Trophoblast cell (in vitro differentiated cells and primary cell): ENCODE measurements around the gene EXOSC2.

Source experiments
- DNase-seq, 2 donors: peaks; one replicate each; pipeline ENCODE4 v3.0.0-alpha.2; 2016
- H2AFZ ChIP-seq: 2 replicates; pipeline ENCODE4 v1.6.1; 2013; ENCODE audit warnings: low read length, moderate library complexity, mild to moderate bottlenecking; ENCODE audit not compliant: insufficient read depth, poor library complexity
- H2AK5ac ChIP-seq: 2 replicates; pipeline ENCODE4 v1.6.1; 2013; ENCODE audit warnings: mild to moderate bottlenecking, low read length
- H2BK120ac ChIP-seq: 2 replicates; pipeline ENCODE4 v1.6.1; 2013; ENCODE audit warnings: low read length, mild to moderate bottlenecking, moderate library complexity; ENCODE audit not compliant: insufficient read depth, poor library complexity
- H2BK12ac ChIP-seq: 2 replicates; pipeline ENCODE4 v1.6.1; 2013; ENCODE audit warnings: mild to moderate bottlenecking, low read length, moderate library complexity
- H2BK5ac ChIP-seq: 2 replicates; pipeline ENCODE4 v1.6.1; 2013; ENCODE audit warnings: low read length, low read depth, moderate library complexity, mild to moderate bottlenecking; ENCODE audit not compliant: poor library complexity
- H3K14ac ChIP-seq: 2 replicates; pipeline ENCODE4 v1.6.1; 2013; ENCODE audit warnings: mild to moderate bottlenecking, low read length
- H3K18ac ChIP-seq: 2 replicates; pipeline ENCODE4 v1.6.1; 2013; ENCODE audit warnings: mild to moderate bottlenecking, low read length
- H3K23ac ChIP-seq: 2 replicates; pipeline ENCODE4 v1.6.1; 2013; ENCODE audit warnings: low read length
- H3K27ac ChIP-seq: 2 replicates; pipeline ENCODE4 v1.5.1; 2013; ENCODE audit warnings: low read depth, mild to moderate bottlenecking, inconsistent platforms, low read length, moderate library complexity
- H3K27me3 ChIP-seq: 2 replicates; pipeline ENCODE4 v1.6.1; 2013; ENCODE audit warnings: inconsistent platforms, mild to moderate bottlenecking, low read length, moderate library complexity; ENCODE audit not compliant: insufficient read depth
- H3K36me3 ChIP-seq, 2 experiments: 1 replicate in 1 of 2; 2 replicates in 1 of 2; pipeline ENCODE4 v1.6.1; 2013; ENCODE audit warnings: low read length in 2 of 2, mild to moderate bottlenecking in 2 of 2, moderate library complexity in 1 of 2; ENCODE audit not compliant: insufficient read depth in 2 of 2, control insufficient read depth in 1 of 2
- H3K4ac ChIP-seq: 2 replicates; pipeline ENCODE4 v1.6.1; 2013; ENCODE audit warnings: low read depth, mild to moderate bottlenecking, low read length, moderate library complexity
- H3K4me1 ChIP-seq, 2 experiments: 1 replicate in 1 of 2; 2 replicates in 1 of 2; pipeline ENCODE4 v1.6.1; 2013; ENCODE audit warnings: low read length in 2 of 2, mild to moderate bottlenecking in 2 of 2, moderate library complexity in 1 of 2; ENCODE audit not compliant: insufficient read depth in 2 of 2, control insufficient read depth in 1 of 2
- H3K4me2 ChIP-seq: 2 replicates; pipeline ENCODE4 v1.6.1; 2013; ENCODE audit warnings: inconsistent platforms, mild to moderate bottlenecking, low read length, moderate library complexity
- H3K4me3 ChIP-seq: 2 replicates; pipeline ENCODE4 v1.5.1; 2013; ENCODE audit warnings: mild to moderate bottlenecking, low read depth, low read length, inconsistent platforms
- H3K79me1 ChIP-seq: one replicate; pipeline ENCODE4 v1.6.1; 2013; ENCODE audit warnings: low read length
- H3K79me2 ChIP-seq: 2 replicates; pipeline ENCODE4 v1.6.1; 2013; ENCODE audit warnings: low read length, mild to moderate bottlenecking; ENCODE audit not compliant: control insufficient read depth, insufficient read depth, poor library complexity
- H3K9ac ChIP-seq: 2 replicates; pipeline ENCODE4 v1.6.1; 2013; ENCODE audit warnings: mild to moderate bottlenecking, low read length
- H3K9me3 ChIP-seq: 2 replicates; pipeline ENCODE4 v1.6.1; 2013; ENCODE audit warnings: low read depth, mild to moderate bottlenecking, control low read depth, inconsistent platforms, low read length; ENCODE audit not compliant: insufficient read depth
- H4K12ac ChIP-seq: 2 replicates; pipeline ENCODE4 v1.6.1; 2013; ENCODE audit warnings: low read depth, mild to moderate bottlenecking, low read length, moderate library complexity
- H4K8ac ChIP-seq: 2 replicates; pipeline ENCODE4 v1.6.1; 2013; ENCODE audit warnings: low read depth, mild to moderate bottlenecking, low read length, moderate library complexity
- H4K91ac ChIP-seq: one replicate; pipeline ENCODE4 v1.6.1; 2013; ENCODE audit warnings: low read depth, mild to moderate bottlenecking, low read length, moderate library complexity
- WGBS: extraction: QIAGEN DNeasy Blood & Tissue Kit; methylation state at CpG from one replicate; pipeline ENCODE4 v1.1.7; 2013; ENCODE audit warnings: missing lambda C conversion rate; ENCODE audit not compliant: insufficient read length, insufficient coverage; ENCODE audit errors: extremely low coverage; 5-methylcytosine and 5-hydroxymethylcytosine counted together

Gene EXOSC2

DNA sequence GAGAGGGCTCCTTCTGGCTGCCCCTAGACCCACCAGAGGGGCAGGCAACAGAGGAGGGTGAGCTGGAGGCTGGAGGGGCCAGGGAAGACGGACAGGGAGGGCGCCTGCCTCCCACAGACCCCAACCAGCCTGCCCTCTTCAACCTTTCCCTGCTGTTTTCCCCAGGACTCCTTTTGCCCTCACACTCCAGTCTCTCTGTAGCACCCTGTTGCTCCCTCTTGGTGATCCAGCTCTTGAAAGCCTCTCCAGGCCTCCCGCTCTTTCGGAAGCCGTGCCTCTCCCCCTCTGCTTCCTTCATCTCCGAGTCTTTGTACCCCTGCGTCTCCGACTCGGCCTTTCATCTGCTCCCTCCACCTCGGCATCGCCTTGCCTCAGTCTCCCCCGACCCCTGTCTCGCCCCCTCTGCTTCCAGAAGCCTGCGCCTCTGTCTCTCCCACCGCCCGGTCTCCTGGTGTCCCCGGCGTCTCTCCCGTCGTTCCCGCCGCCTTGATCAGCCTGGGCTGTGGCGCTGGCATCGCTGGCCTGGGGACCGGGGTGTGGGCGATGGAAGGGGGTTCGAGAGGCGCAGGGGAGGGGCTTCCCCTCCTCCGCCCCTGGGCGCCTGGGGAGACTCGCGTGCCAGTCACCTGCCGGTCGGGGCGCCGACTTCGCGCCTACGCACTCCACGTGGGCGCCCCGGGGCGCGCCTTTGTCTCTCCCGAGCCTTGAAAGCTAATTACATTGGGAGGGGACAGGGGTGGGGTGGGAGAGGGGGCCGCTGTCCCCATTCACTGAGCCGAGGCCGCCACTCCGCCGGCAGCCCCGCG lies 34.5 kb upstream of the EXOSC2 start:
- no CpG with 5 or more reads among the region's 52 CpGs for WGBS
- no peak overlapping the region for H4K91ac ChIP-seq
- H3K79me1 ChIP-seq, result no peaks in the 10 kb centered on the region
- no peaks in the 10 kb centered on the region for H3K36me3 ChIP-seq
- H2AK5ac ChIP-seq, result no peak overlapping the region
- no peak overlapping the region for H4K12ac ChIP-seq
- H4K8ac ChIP-seq, result no peak overlapping the region
- no peak overlapping the region for H3K4me3 ChIP-seq
- H2BK12ac ChIP-seq, result no peak overlapping the region
- no peak for DNase-seq
- no peak overlapping the region for H3K14ac ChIP-seq
- H3K9ac ChIP-seq, result no peak overlapping the region
- H3K4ac ChIP-seq, result no peak overlapping the region
- peaks cover 25% of the 10 kb centered on the region for H3K9me3 ChIP-seq
- H3K4me2 ChIP-seq, result no peak overlapping the region
- H3K27me3 ChIP-seq, result peaks cover 65% of the 10 kb centered on the region
- peaks cover 0 to 6% of the 10 kb centered on the region in 2 experiments for H3K4me1 ChIP-seq
- H2AFZ ChIP-seq, result no peak overlapping the region
- no peak overlapping the region for H3K23ac ChIP-seq
- no peak overlapping the region for H2BK5ac ChIP-seq
- no peak overlapping the region for H2BK120ac ChIP-seq
- no peak overlapping the region for H3K18ac ChIP-seq
- no peaks in the 10 kb centered on the region for H3K79me2 ChIP-seq
- H3K27ac ChIP-seq, result no peak overlapping the region

DNA sequence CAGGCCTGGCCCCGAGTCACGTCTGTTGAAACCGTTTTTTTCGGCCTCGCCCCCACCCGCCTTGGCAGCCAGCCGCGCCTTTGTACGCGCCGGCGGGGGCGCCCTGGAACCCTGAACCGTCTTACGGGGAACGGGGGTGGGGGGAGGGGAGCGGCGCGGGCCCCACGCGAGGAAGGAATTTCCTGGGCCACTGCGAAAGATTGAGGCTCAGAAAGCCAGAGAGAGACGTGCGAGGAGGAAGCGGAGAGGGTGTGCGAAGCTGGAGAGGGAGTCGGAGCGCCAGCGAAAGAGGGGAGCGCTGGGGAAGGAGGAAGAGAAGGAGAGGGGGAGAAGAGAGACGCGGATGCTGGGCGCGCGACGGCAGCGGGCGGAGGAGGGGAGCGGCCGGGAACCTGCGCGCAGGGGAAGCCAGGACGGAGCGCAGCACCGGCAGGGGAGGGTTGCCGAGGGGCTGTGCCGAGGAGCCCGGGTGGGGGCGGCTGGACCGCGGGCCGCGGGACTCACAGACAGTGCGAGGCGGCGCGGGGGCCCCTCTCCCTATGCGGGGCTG lies 33.8 kb upstream of the EXOSC2 start:
- H3K36me3 ChIP-seq, result no peaks in the 10 kb centered on the region
- H3K14ac ChIP-seq, result no peak overlapping the region
- H4K8ac ChIP-seq, result no peak overlapping the region
- no peak overlapping the region for H3K4ac ChIP-seq
- H3K4me2 ChIP-seq, result no peak overlapping the region
- peaks cover 0 to 6% of the 10 kb centered on the region in 2 experiments for H3K4me1 ChIP-seq
- no peaks in the 10 kb centered on the region for H3K79me2 ChIP-seq
- H2BK12ac ChIP-seq, result no peak overlapping the region
- WGBS, result no CpG with 5 or more reads among the region's 58 CpGs
- peaks cover 25% of the 10 kb centered on the region for H3K9me3 ChIP-seq
- H3K23ac ChIP-seq, result no peak overlapping the region
- no peaks in the 10 kb centered on the region for H3K79me1 ChIP-seq
- DNase-seq, result no peak
- H3K18ac ChIP-seq, result no peak overlapping the region
- no peak overlapping the region for H2AFZ ChIP-seq
- no peak overlapping the region for H3K9ac ChIP-seq
- H4K12ac ChIP-seq, result no peak overlapping the region
- peaks cover 72% of the 10 kb centered on the region for H3K27me3 ChIP-seq
- no peak overlapping the region for H3K27ac ChIP-seq
- H3K4me3 ChIP-seq, result no peak overlapping the region
- H4K91ac ChIP-seq, result no peak overlapping the region
- H2AK5ac ChIP-seq, result no peak overlapping the region
- no peak overlapping the region for H2BK5ac ChIP-seq
- no peak overlapping the region for H2BK120ac ChIP-seq

DNA sequence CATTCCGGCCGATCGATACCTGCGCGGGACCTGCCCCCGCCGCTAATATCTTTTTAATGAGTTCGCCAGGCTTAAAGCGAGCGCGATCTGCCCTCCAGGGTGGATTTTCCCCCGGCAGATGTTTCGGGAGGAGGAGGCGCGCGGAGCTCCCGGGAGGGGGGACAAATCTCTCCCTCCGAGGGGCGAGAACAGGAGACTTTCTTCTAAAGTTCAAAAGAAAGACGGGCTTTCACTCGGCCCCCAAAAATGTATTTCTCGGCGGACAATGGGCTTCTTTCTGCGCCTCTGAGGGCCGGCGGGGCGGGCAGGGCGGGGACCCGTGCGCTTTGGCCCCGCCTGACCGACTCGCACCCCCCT lies 33.3 kb upstream of the EXOSC2 start:
- H3K36me3 ChIP-seq, result no peaks in the 10 kb centered on the region
- H2AFZ ChIP-seq, result no peak overlapping the region
- WGBS, result no CpG with 5 or more reads among the region's 33 CpGs
- H3K23ac ChIP-seq, result no peak overlapping the region
- peaks cover 76% of the 10 kb centered on the region for H3K27me3 ChIP-seq
- no peak overlapping the region for H4K8ac ChIP-seq
- no peak overlapping the region for H4K12ac ChIP-seq
- no peak for DNase-seq
- H3K79me1 ChIP-seq, result no peaks in the 10 kb centered on the region
- peaks cover 0 to 6% of the 10 kb centered on the region in 2 experiments for H3K4me1 ChIP-seq
- H3K4me3 ChIP-seq, result no peak overlapping the region
- no peak overlapping the region for H4K91ac ChIP-seq
- H3K4ac ChIP-seq, result no peak overlapping the region
- no peak overlapping the region for H3K9ac ChIP-seq
- H3K18ac ChIP-seq, result no peak overlapping the region
- H2AK5ac ChIP-seq, result no peak overlapping the region
- no peak overlapping the region for H2BK120ac ChIP-seq
- no peak overlapping the region for H3K27ac ChIP-seq
- no peak overlapping the region for H2BK5ac ChIP-seq
- peak overlapping the region; percentile 37 for H3K4me2 ChIP-seq
- H3K14ac ChIP-seq, result no peak overlapping the region
- H2BK12ac ChIP-seq, result no peak overlapping the region
- no peaks in the 10 kb centered on the region for H3K79me2 ChIP-seq
- H3K9me3 ChIP-seq, result peaks cover 25% of the 10 kb centered on the region

DNA sequence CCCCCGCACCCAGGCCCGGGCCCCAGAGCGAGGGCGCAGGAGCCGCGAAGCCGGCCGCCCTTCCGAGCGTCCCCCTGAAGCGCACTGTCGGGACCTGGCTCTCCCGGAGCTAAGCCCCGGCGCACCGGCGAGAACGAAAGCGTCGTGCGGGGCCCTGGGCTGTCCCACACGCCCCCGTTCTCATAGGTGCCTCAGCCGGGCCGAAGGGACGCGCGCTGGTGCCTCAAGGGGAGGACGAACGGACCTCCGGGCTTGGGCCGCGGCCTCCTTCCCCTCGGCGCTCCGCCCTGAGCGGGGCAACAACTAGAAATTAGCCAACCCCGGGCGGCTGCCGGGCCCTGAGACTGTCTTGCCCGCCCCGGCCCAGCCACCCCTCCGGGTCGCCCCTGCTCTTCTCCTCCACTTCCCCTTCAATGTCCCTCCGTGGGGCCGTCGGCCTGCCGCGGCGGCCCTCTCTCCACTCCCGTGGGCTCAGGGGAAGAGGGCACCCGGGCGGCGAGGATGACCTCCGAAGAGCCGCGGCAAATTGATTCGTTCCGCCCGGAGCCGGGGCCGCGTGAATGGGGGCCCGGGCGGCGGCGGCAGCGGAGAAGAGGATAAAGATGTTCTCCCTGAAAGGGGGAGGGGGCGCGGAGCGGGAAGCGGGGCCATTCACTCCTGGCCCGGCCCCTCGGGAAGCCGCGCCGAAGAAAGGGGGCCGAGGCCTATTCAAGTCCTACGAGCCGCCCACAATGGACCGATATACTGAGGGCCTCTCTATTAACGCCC lies 32.7 kb upstream of the EXOSC2 start:
- peaks cover 0 to 6% of the 10 kb centered on the region in 2 experiments for H3K4me1 ChIP-seq
- H3K4ac ChIP-seq, result no peak overlapping the region
- no peak overlapping the region for H2BK12ac ChIP-seq
- H4K8ac ChIP-seq, result no peak overlapping the region
- H4K12ac ChIP-seq, result no peak overlapping the region
- H2BK5ac ChIP-seq, result no peak overlapping the region
- peak overlapping the region; percentile 37 for H3K4me2 ChIP-seq
- peak in 1 of 2 donors; percentile 4 for DNase-seq
- H3K79me1 ChIP-seq, result no peaks in the 10 kb centered on the region
- H3K14ac ChIP-seq, result no peak overlapping the region
- H3K27me3 ChIP-seq, result peaks cover 81% of the 10 kb centered on the region
- H3K9me3 ChIP-seq, result peaks cover 23% of the 10 kb centered on the region
- no peak overlapping the region for H2AFZ ChIP-seq
- H3K79me2 ChIP-seq, result no peaks in the 10 kb centered on the region
- no peak overlapping the region for H3K23ac ChIP-seq
- no CpG with 5 or more reads among the region's 82 CpGs for WGBS
- H3K9ac ChIP-seq, result no peak overlapping the region
- H4K91ac ChIP-seq, result no peak overlapping the region
- no peak overlapping the region for H3K18ac ChIP-seq
- H2AK5ac ChIP-seq, result no peak overlapping the region
- H2BK120ac ChIP-seq, result no peak overlapping the region
- H3K27ac ChIP-seq, result no peak overlapping the region
- H3K36me3 ChIP-seq, result no peaks in the 10 kb centered on the region
- no peak overlapping the region for H3K4me3 ChIP-seq
